ENCODE data around the gene MGAT5B. TPM values are rescaled to one million over a fixed set of nuclear protein-coding genes. Genes with fewer than 3 reads are reported as not detected.

Gene MGAT5B
- total RNA-seq, 1 donor from 2014 or later: 1.2 TPM

DNA sequence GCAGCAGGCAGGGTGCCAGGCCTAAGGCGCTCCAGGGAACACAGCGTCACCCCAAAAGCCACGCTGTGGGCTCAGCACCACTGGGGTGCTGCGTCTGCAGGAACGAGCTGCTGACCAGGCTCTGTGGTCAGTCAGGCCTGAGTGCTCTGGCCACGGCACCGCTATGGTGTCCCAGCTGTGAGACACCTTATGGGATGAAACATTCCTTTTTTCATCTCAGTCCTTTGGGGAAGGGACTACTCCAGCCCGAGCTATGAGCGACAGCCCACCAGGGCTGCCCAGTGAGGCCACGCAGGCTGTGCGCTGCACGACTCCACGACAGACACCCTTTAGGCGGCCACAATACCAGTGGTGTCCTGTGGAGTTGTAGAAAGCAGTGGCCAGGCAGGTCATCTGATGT is 11.1 kb downstream of the MGAT5B start:
- intact Hi-C loops (cut with micrococcal nuclease): no loop called here

DNA sequence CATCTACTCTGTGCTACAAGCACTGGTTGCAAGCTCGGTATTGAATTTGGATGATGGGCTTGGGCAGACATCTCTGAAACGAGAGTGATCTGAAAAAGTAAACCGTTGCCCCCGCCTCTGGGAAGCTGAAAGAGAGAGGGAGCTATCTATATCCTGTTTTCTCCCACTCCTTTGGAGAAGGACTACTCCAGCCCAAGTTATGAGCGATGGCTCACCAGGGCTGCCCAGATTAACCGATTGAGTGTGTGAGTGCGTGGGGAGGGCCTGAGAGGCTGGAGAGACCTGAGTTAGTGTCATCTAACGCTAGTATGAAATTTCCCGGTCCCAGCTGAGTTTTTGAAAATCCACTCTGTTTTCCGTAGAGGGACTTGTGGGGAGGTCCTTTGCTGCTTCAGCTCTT is 11.5 kb downstream of the MGAT5B start:
- intact Hi-C loops (cut with micrococcal nuclease): no loop called here

DNA sequence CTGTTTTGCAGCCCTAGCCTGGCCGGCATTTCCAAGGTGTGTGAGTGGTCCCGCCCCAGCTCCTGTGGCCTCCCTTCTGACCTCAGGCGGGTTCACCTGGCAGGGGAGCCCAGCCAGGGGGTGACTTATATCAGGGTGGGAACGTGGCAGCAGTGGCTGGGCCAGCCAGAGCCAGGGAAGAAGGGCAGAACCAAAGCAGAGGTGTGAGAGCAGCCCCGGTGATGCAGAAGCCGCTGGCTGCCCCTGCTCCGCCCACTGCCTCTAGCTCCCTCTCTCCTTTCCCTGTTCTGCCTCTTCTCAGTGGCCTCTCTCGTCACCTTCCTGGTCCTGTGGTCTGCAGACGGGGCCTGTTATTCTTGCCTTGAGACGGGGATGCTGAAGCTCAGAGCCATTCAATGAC is 12.1 kb downstream of the MGAT5B start:
- intact Hi-C loops (cut with micrococcal nuclease): no loop called here

DNA sequence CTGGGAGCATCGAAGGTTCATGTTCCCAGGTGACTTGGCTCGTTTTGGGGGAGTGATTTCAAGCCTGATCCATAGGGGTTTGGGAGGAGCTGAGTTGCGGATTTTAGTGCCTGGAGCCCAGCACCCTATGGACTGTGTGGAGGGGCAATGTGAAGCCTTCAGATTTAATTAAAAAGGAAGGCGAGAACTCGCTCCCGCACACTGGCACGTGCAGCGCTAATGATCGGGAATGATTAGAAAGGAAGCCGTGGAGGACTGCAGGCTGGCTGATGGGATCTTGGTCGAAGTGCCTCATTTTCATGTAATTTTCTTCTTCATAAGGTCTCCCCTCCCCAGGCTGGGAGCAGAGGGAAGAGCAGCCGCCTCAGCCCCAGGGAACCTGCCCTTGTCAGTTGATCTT is 12.8 kb downstream of the MGAT5B start:
- intact Hi-C loops (cut with micrococcal nuclease): no loop called here

DNA sequence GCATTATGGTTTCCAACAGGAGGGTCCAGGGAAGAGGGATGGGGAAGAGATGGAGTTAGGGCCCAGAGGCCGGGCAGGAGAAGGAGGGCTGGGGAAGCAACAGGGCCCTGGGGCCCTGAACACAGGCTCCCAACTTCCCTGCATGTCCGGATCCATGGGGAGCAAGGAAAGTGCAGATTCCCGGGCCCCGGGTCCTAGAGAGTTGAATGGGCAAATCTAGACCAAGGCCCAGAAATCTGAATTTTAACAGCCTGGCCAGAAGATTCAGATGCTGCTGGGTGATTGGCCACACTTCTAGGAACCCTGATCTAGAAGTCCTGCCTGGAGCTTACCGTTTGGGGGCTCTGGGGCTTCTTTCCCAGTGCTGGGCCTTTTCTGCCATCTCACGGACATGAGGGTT is 13.2 kb downstream of the MGAT5B start:
- intact Hi-C loops (cut with micrococcal nuclease): no loop called here

DNA sequence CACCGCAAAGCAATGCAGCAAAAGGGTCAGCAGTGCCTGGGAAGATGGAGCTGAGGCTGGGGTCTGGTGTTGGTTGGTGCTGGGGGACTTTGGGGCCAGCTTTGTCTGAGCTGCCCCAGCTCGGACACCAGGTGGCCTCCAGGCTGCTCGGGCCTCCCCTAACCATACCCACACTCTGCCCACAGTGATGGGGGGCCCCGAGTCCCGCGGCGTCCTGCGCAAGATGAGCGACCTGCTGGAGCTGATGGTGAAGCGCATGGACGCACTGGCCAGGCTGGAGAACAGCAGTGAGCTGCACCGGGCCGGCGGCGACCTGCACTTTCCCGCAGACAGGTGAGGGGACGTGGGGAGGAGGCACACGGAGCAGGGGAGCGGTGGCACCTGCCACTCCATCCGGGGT is 13.8 kb downstream of the MGAT5B start:
- intact Hi-C loops (cut with micrococcal nuclease): no loop called here

DNA sequence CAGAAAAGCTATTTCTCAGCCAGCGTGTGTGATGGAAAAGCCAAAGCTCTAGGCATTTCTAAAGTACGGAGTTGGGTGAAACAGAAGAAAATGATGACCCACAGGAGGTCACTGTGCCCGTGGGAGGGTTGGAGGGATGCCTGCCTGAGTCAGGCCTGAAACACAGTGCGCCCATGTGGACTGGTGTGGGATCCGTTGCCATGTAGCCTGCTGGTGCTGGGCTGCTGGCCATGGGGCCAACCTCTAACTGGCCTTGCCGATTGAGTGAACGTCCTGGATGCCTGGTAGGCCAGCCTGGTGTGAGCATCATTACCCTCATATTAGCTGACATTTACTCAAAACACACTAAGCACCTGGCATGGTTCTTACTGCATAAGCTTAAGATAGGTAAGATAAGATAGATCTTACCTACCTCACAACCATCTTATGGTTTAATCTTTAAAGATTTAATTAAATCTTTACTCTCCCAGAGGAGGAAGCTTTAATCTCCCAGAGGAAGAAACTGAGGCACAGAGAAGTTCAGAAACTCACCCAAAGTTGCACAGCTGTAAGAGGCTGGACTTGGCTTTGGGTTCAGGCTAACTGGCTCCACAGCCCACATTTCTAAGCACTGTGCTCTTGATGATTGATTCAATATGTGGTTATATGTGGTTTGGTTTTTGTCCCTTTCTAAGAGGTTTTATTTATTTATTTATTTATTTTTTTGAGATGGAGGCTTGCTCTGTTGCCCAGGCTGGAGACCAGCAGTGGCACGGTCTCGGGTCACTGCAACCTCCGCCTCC is 15.7 kb downstream of the MGAT5B start:
- intact Hi-C loops (cut with micrococcal nuclease): no loop called here

DNA sequence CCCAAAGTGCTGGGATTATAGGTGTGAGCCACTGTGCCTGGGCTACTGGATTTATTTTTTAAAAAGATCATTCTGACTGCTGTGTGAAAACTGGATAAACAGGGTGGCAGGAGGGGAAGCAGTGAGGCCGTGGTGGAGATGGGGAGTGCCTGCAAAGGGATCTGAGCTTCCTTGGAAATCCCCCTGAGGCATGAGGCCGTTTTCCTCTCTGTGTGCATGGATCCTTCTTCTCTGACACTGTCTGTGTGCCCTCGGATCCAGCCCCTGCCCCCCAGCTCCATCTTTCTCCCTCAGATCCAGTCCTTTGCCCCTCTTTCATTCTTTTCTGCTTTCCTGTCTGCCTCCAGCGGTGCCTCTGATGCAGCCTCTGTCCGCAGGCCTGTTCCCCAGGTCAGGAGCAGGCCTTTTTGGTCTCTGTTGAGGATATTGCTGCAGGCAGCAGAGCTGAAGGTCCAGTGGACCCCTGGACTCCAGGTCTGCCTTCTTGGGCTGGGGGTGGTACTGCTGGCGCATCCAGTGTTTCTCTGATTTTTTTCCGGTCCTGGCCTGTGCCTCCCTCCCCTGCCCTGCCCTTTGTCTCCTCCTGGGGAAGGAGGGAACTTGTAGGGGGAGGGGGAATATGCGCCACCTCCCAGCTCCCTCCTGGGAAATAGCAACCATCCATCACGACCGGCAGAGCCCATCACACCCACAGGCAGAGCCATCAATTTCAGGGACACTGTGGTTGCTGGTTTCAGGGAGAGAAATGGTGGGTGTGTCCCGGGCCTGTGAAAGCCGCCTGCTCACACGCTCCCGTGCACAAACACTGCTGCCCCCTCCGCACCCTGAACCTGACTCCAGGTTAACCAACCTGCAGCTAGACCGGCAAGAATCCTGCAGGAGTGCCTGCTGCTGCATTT is 17.0 kb downstream of the MGAT5B start:
- intact Hi-C loops (cut with micrococcal nuclease): no loop called here

DNA sequence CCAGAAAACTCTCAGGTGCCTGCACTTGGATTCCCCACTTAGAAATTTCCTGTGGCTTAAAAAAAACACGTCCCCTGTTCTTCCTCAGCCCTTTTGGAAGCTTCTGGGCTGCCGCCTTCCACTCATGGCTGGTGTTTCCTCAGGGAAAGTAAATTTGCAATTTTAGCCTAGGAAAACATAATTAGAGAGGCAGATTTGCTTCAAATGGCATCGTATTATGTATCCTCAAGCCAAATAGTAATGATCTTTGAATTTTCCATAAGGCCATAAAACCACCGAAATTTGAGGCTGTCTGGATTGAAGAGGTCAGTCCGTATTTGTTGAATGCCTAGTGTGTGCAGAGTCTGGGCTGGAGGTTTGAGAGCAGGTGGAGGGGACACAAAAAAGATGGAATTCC is 17.7 kb downstream of the MGAT5B start:
- intact Hi-C loops (cut with micrococcal nuclease): no loop called here

DNA sequence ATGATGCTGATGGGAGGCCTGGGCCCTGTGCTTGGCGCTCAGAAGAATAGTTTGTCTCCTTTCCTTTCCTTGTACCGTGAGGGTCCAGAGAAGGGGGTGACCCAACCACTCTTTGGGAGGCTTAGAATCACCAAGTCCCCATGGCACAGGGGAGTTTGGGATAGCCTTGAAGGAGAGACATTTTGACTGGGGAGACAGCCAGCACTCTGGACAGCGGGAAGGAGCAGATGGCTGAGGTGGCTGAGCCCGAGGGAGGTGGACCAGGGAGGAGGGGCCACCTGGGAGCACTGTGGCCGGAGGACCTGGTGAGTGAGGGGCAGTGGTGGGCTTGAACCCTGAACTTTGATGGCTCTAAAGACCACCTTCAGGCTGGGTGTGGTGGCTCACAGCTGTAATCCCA is 18.2 kb downstream of the MGAT5B start:
- intact Hi-C loops (cut with micrococcal nuclease): no loop called here

DNA sequence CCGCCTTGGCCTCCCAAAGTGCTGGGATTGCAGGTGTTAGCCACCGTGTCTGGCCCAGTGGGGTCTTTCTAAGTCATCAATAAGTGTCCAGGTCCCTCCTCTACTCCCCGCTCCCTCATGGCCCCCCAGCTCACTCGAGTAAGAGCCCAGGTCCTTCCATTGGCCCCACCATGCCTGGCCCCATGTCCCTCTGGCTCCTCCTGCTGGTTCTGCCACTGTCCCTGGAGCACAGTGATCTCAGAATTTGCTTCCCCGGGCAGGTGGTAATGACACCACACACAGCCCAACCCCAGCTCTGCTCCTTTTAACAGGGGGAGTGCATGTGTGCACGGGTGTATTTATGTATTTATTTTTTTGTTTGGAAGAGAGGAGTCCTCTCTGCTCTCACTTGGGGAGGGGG is 19.6 kb downstream of the MGAT5B start:
- intact Hi-C loops (cut with micrococcal nuclease): no loop called here

DNA sequence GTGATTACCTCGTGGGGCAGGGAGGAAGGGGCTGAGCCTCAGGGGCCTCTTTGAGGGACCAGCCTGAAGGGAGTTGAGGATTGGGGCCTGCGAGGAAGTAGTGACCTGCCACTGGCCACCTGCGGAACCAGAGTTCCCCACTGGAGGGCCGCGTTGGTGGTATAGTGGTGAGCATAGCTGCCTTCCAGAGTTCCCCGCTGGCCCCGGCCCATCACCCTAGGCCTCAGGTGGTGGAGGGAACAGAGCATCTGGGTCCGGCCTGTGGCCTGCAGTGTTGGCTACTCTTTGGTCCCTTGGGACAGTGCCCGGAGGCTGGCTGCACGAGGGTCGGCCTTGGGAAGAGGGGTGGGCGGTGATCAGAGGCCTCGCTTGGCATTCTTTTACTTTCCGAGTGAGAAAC is 20.5 kb downstream of the MGAT5B start:
- intact Hi-C loops (cut with micrococcal nuclease): no loop called here

DNA sequence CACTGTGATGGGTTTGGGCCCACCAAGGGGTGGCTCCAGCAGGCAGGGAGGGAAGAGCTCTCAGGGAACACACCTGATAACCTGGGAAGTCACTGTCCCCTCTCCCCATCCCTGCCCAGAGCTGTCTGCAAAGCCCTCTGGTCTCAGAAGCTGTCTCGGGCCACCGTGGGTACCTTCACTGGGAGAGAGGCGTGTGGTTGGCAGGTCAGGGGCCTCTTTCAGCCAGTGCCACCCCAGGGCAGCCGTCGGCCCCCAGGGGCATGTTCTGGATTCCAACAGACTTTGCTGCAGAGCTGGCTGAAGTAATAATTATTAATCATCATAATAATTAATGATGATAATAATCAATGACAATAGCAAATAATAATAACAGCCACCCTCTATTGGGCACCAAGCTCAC is 21.1 kb downstream of the MGAT5B start:
- intact Hi-C loops (cut with micrococcal nuclease): no loop called here

DNA sequence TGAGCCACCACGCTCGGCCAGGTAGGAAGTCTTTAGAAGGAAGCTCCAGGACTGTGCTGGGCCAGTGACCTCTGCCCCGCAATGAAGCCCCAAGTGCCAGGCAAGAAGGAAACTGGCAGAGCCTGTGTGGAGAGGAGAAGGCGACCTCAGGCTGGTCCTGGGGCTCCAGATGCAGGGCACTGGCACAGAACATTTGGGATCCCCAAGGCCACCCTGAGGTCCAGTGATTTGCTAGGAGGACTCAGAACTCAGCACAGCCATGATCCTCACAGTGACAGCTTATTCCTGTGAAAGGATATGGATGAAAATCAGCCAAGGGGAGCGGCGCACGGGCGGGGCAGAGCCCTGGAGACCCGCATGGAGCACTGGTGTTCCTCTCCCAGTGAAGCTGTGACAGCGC is 24.1 kb downstream of the MGAT5B start:
- intact Hi-C loops (cut with micrococcal nuclease): no loop called here

DNA sequence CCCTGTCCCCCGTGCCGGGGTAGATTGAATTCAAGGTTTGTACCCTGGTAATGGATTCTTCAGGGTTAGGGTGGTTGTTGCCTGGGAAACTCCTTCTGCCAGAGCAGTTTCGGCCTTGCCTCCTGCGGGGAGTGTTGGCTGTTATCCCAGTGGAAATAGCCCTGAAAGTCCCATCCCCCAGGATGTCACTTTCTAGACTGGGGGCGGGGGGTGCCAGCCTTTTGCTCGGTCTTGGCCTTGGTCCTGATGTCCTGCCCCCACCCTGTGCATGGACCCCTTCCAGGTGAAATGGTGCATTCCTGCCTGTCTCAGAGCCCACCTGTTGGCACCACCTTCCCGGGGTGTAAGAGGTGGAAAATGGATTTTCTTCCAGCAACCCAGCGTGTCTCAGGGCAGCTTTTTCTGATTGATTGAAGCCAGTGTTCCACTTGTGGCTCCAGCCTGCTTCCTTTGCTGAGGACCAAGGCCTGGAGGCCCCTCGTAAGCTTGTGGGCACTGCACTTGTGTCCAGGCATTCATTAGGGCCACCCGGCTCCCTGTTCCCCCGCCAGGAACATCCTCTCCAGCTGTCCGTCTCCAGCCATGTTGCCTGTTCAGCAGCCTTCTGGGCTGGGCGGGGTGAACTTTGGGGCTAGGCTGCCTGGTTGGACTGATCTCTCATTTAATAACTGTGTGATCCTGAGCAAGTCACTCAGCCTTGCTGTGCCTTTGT is 25.6 kb downstream of the MGAT5B start:
- intact Hi-C loops (cut with micrococcal nuclease): no loop called here

DNA sequence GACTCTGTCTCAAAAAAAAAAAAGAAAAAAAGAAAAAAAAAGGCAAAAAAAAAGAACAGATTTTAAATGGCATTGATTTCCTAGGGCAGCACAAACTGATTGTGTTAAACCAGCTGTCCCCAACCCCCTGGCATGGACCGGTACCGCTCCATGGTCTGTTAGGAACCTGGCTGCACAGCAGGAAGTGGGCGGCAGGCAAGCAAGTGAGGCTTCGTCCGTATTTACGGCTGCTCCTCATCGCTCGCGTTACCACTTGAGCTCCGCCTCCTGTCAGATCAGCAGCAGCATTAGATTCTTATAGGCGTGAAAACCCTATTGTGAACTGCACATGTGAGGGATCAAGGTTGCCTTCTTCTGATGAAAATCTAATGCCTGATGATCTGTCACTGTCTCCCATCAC is 26.6 kb downstream of the MGAT5B start:
- intact Hi-C loops (cut with micrococcal nuclease): no loop called here

DNA sequence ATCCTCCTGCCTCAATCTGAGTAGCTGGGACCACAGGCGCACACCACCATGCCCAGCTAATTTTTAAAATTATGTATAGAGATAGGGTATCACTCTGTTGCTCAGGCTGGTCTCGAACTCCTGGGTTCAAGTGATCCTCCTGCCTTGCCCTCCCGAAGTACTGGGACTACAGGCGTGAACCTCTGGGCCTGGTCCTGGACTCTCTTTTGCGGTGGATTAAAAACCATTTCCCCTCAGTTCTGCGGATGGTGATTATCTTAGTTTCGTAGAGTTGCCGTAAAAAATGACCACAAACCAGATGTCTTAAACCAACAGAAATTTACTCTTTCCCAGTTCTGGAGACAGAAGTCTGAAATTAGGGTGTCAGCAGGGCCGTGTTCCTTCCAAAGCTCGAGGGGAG is 28.8 kb downstream of the MGAT5B start:
- intact Hi-C loops (cut with micrococcal nuclease): no loop called here

DNA sequence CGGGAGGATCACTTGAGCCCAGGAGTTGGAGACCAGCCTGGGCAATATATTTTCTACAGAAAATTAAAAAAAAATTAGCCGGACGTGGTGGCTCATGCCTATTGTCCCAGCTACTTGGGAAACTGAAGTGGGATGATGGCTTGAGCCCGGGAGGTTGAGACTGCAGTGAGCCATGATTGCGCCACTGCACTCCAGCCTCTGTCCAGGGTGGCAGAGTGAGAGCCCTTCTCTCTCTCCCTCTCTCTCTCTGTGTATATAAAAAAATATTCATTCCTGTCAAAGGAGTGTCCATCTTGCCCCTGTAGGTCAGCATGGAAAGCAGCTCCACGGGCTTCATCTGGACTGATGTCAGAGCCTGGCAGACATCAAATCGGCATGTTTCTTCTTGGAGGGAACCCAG is 31.2 kb downstream of the MGAT5B start:
- intact Hi-C loops (cut with micrococcal nuclease): no loop called here

DNA sequence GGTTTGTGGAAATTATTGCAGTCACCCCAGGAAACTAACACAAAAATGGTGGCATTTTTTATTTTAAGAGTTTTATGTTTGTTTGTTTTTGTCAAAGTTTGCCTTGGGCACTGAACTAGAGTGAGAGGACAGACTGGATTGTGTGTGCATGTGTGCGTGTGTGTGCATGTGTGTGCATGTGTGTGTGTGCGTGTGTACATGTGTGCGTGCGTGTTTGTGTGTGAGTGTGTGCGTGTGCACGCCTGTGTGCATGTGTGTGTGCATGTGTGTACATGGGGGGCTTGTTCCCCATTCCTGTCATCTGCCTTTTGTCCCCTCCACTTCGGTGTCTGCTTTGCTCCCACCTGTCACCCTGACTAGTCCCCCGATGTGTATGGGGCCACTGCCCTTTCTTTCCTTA is 32.5 kb downstream of the MGAT5B start:
- intact Hi-C loops (cut with micrococcal nuclease): no loop called here

DNA sequence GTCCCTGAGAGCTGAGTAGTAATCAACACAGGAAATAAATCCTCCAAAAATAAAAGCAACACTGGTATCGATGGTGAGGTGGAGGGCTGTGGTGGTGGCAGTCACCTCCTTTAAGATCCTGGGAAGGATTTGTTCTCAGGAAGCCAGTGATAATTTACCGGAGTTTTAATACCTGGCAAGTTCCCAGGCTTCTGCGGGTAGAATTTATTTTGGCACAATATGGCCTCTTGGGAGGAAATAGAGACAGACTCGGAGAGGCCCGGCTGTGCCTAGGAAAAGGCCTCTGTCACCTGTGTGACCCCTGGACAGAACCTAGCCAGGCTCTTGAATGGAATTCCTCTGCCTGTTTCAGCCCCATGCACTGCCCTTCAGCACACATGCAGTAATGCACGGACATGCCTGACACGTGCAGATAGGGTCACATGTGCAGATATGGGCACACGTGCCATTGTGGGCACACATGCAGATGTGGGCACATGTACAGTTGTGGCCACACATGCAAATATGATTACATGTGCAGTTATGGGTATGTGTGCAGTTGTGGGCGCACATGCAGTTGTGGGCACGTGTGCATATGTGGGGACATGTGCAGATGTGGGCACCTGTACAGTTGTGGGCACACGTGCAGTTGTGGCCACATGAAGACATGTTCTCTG is 33.5 kb downstream of the MGAT5B start:
- intact Hi-C loops (cut with micrococcal nuclease): no loop called here

DNA sequence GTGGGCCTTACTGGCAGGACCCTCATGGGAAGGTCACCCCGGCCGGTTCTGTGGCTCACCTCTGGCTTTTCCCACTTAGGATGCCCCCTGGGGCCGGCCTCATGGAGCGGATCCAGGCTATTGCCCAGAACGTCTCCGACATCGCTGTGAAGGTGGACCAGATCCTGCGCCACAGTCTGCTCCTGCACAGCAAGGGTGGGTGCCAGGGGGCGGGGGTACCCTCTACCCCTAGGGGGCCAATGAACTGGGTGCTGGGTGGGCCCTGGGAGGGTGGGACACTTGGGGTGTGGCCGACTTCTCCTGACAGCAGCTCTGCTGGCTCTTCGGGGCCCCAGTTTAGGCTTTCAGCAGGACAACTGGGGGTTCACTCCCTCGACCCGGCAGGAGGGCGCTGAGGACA is 34.3 kb downstream of the MGAT5B start:
- intact Hi-C loops (cut with micrococcal nuclease): no loop called here

DNA sequence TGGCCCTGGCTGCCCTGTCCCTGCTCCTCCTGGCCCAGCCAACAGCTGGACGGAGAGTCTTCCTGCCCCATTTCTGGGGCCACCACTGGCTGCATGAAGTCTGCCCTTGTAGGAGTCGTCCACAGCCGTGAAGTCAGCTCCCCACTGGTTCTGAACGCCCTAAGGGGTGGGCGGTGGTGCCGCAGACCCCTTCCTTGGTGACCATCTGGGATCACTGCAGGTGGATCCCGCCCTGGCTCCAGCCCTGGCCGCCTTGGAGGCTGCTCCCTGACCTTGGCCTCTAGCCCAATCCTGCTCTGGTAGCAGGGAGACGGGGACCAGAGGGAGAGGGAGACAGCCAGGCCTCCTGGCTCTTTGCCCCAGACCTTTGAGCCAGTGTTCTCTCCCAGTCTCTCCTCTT is 35.4 kb downstream of the MGAT5B start:
- intact Hi-C loops (cut with micrococcal nuclease): no loop called here
